ENCODE data around the gene SLC2A6. TPM values are rescaled to one million over a fixed set of nuclear protein-coding genes. Genes with fewer than 3 reads are reported as not detected.

SLC2A6 gene
- total RNA-seq, 4 donors from 2014 or later: 1.0 to 5.1 (median 3.0) TPM

- TF ChIP-seq CTCF (IDR thresholded peaks at IDR 0.05; ENCODE audit: low read depth): no peak
Observed at GRCh38 chr9:133492061-133493021, 13.4 kb upstream of the SLC2A6 start.

GRCh38 chr9:133491656-133491925 lies 12.7 kb upstream of the SLC2A6 start:
- no peak for TF ChIP-seq CTCF (IDR thresholded peaks at IDR 0.05; ENCODE audit: low read depth)

- TF ChIP-seq CTCF (IDR thresholded peaks at IDR 0.05; ENCODE audit: low read depth): no peak
Observed at GRCh38 chr9:133490865-133491655, 12.2 kb upstream of the SLC2A6 start.

GRCh38 chr9:133490201-133490681 lies 11.3 kb upstream of the SLC2A6 start:
- no peak for TF ChIP-seq CTCF (IDR thresholded peaks at IDR 0.05; ENCODE audit: low read depth)

GRCh38 chr9:133489253-133490190 lies 10.6 kb upstream of the SLC2A6 start:
- no peak for TF ChIP-seq CTCF (IDR thresholded peaks at IDR 0.05; ENCODE audit: low read depth)

GRCh38 chr9:133488686-133489252 lies 9.9 kb upstream of the SLC2A6 start:
- TF ChIP-seq CTCF (IDR thresholded peaks at IDR 0.05; ENCODE audit: low read depth): no peak

Measured in subcutaneous adipose tissue (tissue), 4 donors.